GM06990 (cell line): ENCODE measurements around the gene ZNF579.

Experiments
- DNase-seq: peaks from one replicate; pipeline ENCODE4 v3.0.0-alpha.2; 2011; ENCODE audit not compliant: insufficient read length; ENCODE audit errors: extremely low read depth
- H3K27me3 ChIP-seq: replicated peaks from 2 replicates; pipeline ENCODE4 v1.6.0; 2011; ENCODE audit warnings: low read length; ENCODE audit not compliant: control insufficient read depth, insufficient read depth
- H3K36me3 ChIP-seq: 2 replicates; pipeline ENCODE4 v1.5.1; 2011; ENCODE audit warnings: low read length; ENCODE audit not compliant: control insufficient read depth, insufficient read depth
- H3K4me3 ChIP-seq: replicated peaks from 2 replicates; pipeline ENCODE4 v1.5.1; 2011; ENCODE audit warnings: low read depth, mild to moderate bottlenecking, control low read depth, low read length
- TF ChIP-seq, protein P1 (sequence below): IDR thresholded peaks from 2 replicates; pipeline ENCODE4 v1.5.1; 2011; ENCODE audit warnings: low read length, control low read depth, mild to moderate bottlenecking, inconsistent platforms; ENCODE audit not compliant: insufficient read depth, poor library complexity, severe bottlenecking

The ZNF579 gene

DNA sequence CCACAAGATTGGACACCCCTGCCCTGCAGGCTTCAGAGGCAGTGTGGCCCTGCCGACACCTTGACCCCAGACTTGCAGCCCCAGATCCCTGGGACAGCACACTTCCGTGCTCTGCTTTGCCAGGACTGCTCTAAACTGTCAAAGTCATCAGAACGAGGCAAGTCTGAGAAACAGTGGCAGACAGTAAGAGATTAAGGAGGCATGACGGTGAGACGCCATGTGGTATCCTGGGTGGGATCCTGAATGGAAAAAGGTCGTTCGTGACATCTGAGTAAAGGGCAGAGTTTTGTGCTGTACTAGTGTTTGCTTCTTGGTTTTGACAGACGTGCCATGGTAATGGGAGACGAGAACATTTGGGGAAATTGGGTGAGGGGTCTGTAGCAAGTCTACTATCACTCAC lies 13.8 kb downstream of the ZNF579 start:
- Histone ChIP-seq H3K36me3 (no peaks in the 10 kb centered on the region), H3K4me3 (no peak overlapping the region), H3K27me3 (no peaks in the 10 kb centered on the region)
- TF ChIP-seq, protein P1, sequence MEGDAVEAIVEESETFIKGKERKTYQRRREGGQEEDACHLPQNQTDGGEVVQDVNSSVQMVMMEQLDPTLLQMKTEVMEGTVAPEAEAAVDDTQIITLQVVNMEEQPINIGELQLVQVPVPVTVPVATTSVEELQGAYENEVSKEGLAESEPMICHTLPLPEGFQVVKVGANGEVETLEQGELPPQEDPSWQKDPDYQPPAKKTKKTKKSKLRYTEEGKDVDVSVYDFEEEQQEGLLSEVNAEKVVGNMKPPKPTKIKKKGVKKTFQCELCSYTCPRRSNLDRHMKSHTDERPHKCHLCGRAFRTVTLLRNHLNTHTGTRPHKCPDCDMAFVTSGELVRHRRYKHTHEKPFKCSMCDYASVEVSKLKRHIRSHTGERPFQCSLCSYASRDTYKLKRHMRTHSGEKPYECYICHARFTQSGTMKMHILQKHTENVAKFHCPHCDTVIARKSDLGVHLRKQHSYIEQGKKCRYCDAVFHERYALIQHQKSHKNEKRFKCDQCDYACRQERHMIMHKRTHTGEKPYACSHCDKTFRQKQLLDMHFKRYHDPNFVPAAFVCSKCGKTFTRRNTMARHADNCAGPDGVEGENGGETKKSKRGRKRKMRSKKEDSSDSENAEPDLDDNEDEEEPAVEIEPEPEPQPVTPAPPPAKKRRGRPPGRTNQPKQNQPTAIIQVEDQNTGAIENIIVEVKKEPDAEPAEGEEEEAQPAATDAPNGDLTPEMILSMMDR: no peak
- DNase-seq: no peak

DNA sequence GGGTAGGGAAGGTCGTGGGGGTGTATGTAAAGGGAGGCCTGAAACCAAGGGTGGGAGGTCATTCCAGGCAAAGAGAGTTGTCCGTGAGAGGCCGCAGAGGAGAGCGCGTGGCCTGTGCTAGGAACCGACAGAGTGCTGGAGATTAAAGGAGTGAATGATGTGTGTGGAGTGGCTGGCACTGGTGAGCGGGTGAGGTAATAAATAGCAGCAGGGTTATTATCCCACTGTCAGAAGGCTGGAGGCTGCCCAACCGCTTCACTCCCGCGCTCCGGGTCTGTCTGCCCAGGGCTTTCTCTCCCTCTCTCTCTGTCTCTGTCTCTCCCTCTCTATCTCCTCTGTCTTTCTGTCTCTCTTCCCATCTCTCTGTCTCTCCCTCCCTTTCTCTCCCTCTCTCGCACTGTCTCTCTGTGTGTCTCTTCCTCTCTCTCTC lies 17.4 kb downstream of the ZNF579 start:
- TF ChIP-seq, protein P1: no peak
- no peaks in the 10 kb centered on the region for H3K27me3 ChIP-seq
- no peak for DNase-seq
- no peak overlapping the region for H3K4me3 ChIP-seq
- no peaks in the 10 kb centered on the region for H3K36me3 ChIP-seq

DNA sequence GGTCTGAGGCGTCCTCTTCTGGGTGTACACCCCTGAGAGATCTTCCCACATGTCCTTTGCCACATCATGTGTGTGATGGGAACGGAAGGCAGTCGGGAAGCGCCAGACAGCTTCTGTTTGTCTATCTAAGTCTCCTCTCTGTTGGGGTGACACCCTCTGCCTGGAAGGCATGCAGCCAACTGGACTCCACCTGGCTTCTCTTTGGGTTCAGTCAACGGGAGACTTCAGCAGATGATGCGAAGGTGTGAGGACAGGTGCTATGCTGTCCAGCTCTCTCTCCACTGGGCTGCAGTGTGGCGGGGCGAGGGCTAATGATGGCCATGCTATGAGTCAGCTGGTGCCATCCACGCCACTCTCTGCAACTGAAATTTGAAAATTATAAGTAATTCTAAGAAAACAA lies 21.0 kb downstream of the ZNF579 start:
- Histone ChIP-seq H3K27me3 (no peaks in the 10 kb centered on the region), H3K4me3 (no peak overlapping the region), H3K36me3 (no peaks in the 10 kb centered on the region)
- DNase-seq: no peak
- TF ChIP-seq, protein P1: no peak

DNA sequence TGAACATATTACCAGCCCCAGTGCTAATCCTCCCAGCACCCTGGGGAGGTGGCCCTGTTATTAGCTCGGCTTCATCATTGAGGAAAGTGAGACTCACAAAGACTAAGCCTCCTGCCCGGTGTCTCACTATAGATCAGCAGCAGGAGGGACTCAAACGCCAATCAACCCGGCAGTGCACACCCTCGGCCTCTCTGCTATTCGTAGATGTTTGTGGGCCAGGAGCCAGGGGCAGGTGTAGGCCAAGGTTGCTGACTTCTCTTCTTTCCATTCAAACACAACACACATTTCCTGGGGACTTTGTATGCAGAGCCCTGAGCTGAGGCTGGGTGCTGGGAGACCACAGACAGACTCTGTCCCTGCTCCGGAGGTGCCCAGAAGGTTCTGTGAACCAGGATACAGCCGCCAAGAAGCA lies 25.9 kb downstream of the ZNF579 start:
- TF ChIP-seq, protein P1: no peak
- Histone ChIP-seq H3K36me3 (no peaks in the 10 kb centered on the region), H3K4me3 (no peak overlapping the region), H3K27me3 (no peaks in the 10 kb centered on the region; the same call in 1 of the 2 replicates)
- DNase-seq: no peak

DNA sequence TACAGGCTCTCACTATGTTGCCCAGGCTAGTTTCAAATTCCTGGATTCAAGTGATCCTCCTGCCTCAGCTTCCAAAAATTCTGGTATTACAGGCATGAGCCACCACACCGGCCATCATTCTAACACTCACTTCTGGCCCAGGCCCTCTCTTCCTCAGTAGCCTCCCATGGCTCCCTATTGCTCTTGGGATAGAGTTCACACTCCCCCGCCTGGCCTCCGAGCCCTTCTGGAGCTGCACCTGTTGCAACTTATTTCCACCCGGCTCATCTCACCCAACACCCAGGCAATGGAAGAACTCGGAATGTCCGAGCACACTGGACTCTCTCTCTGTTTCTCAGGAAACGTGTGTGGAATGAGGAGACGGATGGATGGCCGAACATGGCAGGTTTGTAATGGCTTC lies 26.3 kb downstream of the ZNF579 start:
- DNase-seq: no peak
- no peak overlapping the region for H3K4me3 ChIP-seq
- H3K27me3 ChIP-seq: no peaks in the 10 kb centered on the region; the same call in 1 of the 2 replicates
- no peaks in the 10 kb centered on the region for H3K36me3 ChIP-seq
- TF ChIP-seq, protein P1: no peak
